Caco-2 (cell line): Measurements from ENCODE around the gene TBRG1. TPM values are rescaled to one million over a fixed set of nuclear protein-coding genes. Genes with fewer than 3 reads are reported as not detected.

ENCODE experiments used
- BruUV-seq: library from RNA; stranded (reverse); fragments of 400-500 nt; replicated peaks from 2 replicates; lab custom pipeline; 2021; lab: Mats Ljungman, UMichigan
- CTCF ChIA-PET: fragments of 300-600 bp; sonication (Branson Sonifier 250); formaldehyde crosslinking; loops from one replicate; lab custom pipeline; 2022; ENCODE audit warnings: antibody characterized with exemption; lab: Charles Lee
- POLR2A ChIA-PET: fragments of 300-600 bp; sonication (Branson Sonifier 250); formaldehyde crosslinking; loops from one replicate; lab custom pipeline; 2022; ENCODE audit warnings: antibody characterized with exemption; lab: Charles Lee
- DNase-seq, 2 experiments: peaks; one replicate each; pipeline versions ENCODE4 v3.0.0 to v3.0.0-alpha.2; 2020 to 2022
- H3K27me3 ChIP-seq: replicated peaks from 2 replicates; pipeline ENCODE4 v1.6.0; 2011; ENCODE audit warnings: low read length; ENCODE audit not compliant: control insufficient read depth, insufficient read depth
- H3K36me3 ChIP-seq: 2 replicates; pipeline ENCODE4 v1.5.1; 2011; ENCODE audit warnings: low read length; ENCODE audit not compliant: control insufficient read depth, insufficient read depth
- H3K4me1 ChIP-seq: fragments of 250-450 bp; sonication (Bioruptor Pico); 2 replicates; pipeline ENCODE4 v1.5.1; 2020; ENCODE audit warnings: mild to moderate bottlenecking
- H3K4me3 ChIP-seq: 2 replicates; pipeline ENCODE4 v1.5.1; 2011; ENCODE audit warnings: low read depth, mild to moderate bottlenecking, control low read depth, low read length
- H3K9me3 ChIP-seq: fragments of 250-450 bp; sonication (Bioruptor Pico); 2 replicates; pipeline ENCODE4 v1.5.1; 2020; ENCODE audit warnings: mild to moderate bottlenecking, moderate library complexity
- H3K27ac Mint-ChIP-seq: one replicate; pipeline ENCODE4 v1.8.0; 2022; ENCODE audit warnings: mixed read lengths; ENCODE audit not compliant: unreplicated experiment
- H3K27me3 Mint-ChIP-seq: one replicate; pipeline ENCODE4 v1.8.0; 2022; ENCODE audit warnings: mixed read lengths; ENCODE audit not compliant: insufficient read depth, unreplicated experiment
- H3K36me3 Mint-ChIP-seq: one replicate; pipeline ENCODE4 v1.8.0; 2022; ENCODE audit warnings: mild to moderate bottlenecking, mixed read lengths; ENCODE audit not compliant: insufficient read depth, unreplicated experiment
- H3K4me1 Mint-ChIP-seq: one replicate; pipeline ENCODE4 v1.8.0; 2022; ENCODE audit warnings: low read depth, mixed read lengths; ENCODE audit not compliant: unreplicated experiment
- H3K4me3 Mint-ChIP-seq: one replicate; pipeline ENCODE4 v1.8.0; 2022; ENCODE audit warnings: mild to moderate bottlenecking, moderate library complexity, mixed read lengths; ENCODE audit not compliant: unreplicated experiment
- H3K9me3 Mint-ChIP-seq: one replicate; pipeline ENCODE4 v1.8.0; 2022; ENCODE audit warnings: mixed read lengths; ENCODE audit not compliant: unreplicated experiment
- CTCF ChIP-seq, 2 experiments: fragments of 200-600 bp in 1 of 2; IDR thresholded peaks; 1 replicate in 1 of 2; 2 replicates in 1 of 2; pipeline versions ENCODE4 v1.5.1 to v1.8.0; 2011 to 2022; ENCODE audit warnings: antibody characterized with exemption in 1 of 2, control low read depth in 1 of 2, inconsistent platforms in 1 of 2, low read depth in 1 of 2, low read length in 1 of 2, mild to moderate bottlenecking in 1 of 2, moderate library complexity in 1 of 2; ENCODE audit not compliant: insufficient read depth in 1 of 2, severe bottlenecking in 1 of 2, unreplicated experiment in 1 of 2
- intact Hi-C: fragments of 100-400 bp; cut with micrococcal nuclease; formaldehyde crosslinking; loops from one replicate; pipeline ENCODE4 v1.10.0; 2022; ENCODE audit not compliant: unreplicated experiment
- total RNA-seq: library from RNA; stranded (reverse); gene quantifications from 2 replicates; pipeline ENCODE4 v1.2.3, GENCODE V29; 2022

The TBRG1 gene
- total RNA-seq, 1 experiment from 2014 or later: 71.5 TPM

- no peak overlapping the region for H3K27ac Mint-ChIP-seq
- Histone ChIP-seq H3K27me3 (no peaks in the 10 kb centered on the region), H3K4me1 (no peaks in the 10 kb centered on the region), H3K4me3 (no peak overlapping the region), H3K9me3 (no peaks in the 10 kb centered on the region), H3K36me3 (0 out of 2 replicates have a peak, but pooled peaks cover 2% of the 10 kb centered on the region)
- H3K4me1 Mint-ChIP-seq: no peaks in the 10 kb centered on the region
- H3K9me3 Mint-ChIP-seq: no peaks in the 10 kb centered on the region
- CTCF ChIA-PET: interaction anchor here (1.4 kb wide), 2 partner anchors 117 to 123 kb away, joined by 5 to 9 read pairs; no protein-coding TSS in a partner anchor
- no peak for DNase-seq
- peaks cover 14% of the 10 kb centered on the region for H3K36me3 Mint-ChIP-seq
- no peaks in the 10 kb centered on the region for H3K27me3 Mint-ChIP-seq
- BruUV-seq: no TSS peak
- TF ChIP-seq CTCF (IDR thresholded peaks at IDR 0.05; ENCODE audit: insufficient read depth in 1 of 2, low read depth in 1 of 2, low read length in 1 of 2, severe bottlenecking in 1 of 2, unreplicated experiment in 1 of 2): no peak
- intact Hi-C loops: no loop called here
- no peak overlapping the region for H3K4me3 Mint-ChIP-seq
- POLR2A ChIA-PET: no interaction called here
These were observed 18.0 kb downstream of the TBRG1 start for GRCh38 chr11:124640666-124641065.

DNA sequence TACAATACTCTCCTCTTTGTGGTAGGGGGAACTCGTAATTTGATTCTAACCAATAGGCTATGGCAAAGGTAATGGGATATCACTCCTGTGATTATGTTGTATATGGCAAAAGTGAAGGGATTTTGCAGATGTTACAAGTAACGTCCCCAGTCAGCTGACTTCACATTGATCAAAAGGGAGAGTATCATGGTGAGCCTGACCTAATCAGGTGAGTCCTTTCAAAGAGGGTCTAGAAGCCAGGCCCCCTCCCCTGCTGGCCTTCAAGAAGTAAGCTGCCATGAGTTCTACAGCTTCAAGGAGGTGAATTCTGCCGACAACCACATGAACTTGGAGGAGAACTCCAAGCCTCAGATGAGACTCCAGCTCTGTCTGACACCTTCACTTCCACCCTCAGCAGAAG lies 20.0 kb downstream of the TBRG1 start:
- Histone ChIP-seq H3K27me3 (no peaks in the 10 kb centered on the region), H3K4me3 (no peak overlapping the region), H3K36me3 (0 out of 2 replicates have a peak, but pooled peaks cover 1% of the 10 kb centered on the region), H3K4me1 (no peaks in the 10 kb centered on the region), H3K9me3 (no peaks in the 10 kb centered on the region)
- BruUV-seq: no TSS peak
- ChIA-PET POLR2A (no interaction called here), CTCF (interaction anchor here (1.3 to 3.1 kb wide), 3 partner anchors 104 to 234 kb away, joined by 3 to 12 read pairs (median 4); no protein-coding TSS in a partner anchor)
- Mint-ChIP-seq H3K4me1 (no peaks in the 10 kb centered on the region), H3K9me3 (no peaks in the 10 kb centered on the region), H3K36me3 (no peaks in the 10 kb centered on the region), H3K27me3 (no peaks in the 10 kb centered on the region), H3K4me3 (no peak overlapping the region), H3K27ac (no peak overlapping the region)
- DNase-seq: no peak
- intact Hi-C loops: no loop called here
- no peak for TF ChIP-seq CTCF (IDR thresholded peaks at IDR 0.05; ENCODE audit: insufficient read depth in 1 of 2, low read depth in 1 of 2, low read length in 1 of 2, severe bottlenecking in 1 of 2, unreplicated experiment in 1 of 2)

GRCh38 chr11:124643042-124643604 lies 20.5 kb downstream of the TBRG1 start:
- no peak overlapping the region for H3K4me3 Mint-ChIP-seq
- CTCF ChIA-PET: interaction anchor here (0.6 to 3.1 kb wide), 6 partner anchors 22 to 790 kb away, joined by 3 to 12 read pairs (median 4); partner anchors contain the start of gene ESAM
- H3K36me3 ChIP-seq: 0 out of 2 replicates have a peak, but pooled peaks cover 1% of the 10 kb centered on the region

More at GRCh38 chr11:124643042-124643604, 20.5 kb downstream of the TBRG1 start:
- Mint-ChIP-seq H3K27ac (no peak overlapping the region), H3K36me3 (no peaks in the 10 kb centered on the region), H3K4me1 (no peaks in the 10 kb centered on the region), H3K27me3 (no peaks in the 10 kb centered on the region), H3K9me3 (no peaks in the 10 kb centered on the region)
- intact Hi-C loops: no loop called here
- no TSS peak for BruUV-seq
- TF ChIP-seq CTCF (IDR thresholded peaks at IDR 0.05; ENCODE audit: insufficient read depth in 1 of 2, low read depth in 1 of 2, low read length in 1 of 2, severe bottlenecking in 1 of 2, unreplicated experiment in 1 of 2): no peak
- no peaks in the 10 kb centered on the region for H3K9me3 ChIP-seq
- POLR2A ChIA-PET: no interaction called here
- H3K4me3 ChIP-seq: no peak overlapping the region
- no peak for DNase-seq
- no peaks in the 10 kb centered on the region for H3K4me1 ChIP-seq
- no peaks in the 10 kb centered on the region for H3K27me3 ChIP-seq
